Middle frontal gyrus (tissue), 1 donor: ENCODE results near the gene WIPF1.

ENCODE experiments used
- DNase-seq: peaks from one replicate; pipeline ENCODE4 v3.0.0-alpha.2; 2015; ENCODE audit warnings: low spot score; ENCODE audit errors: extremely low spot score

The WIPF1 gene

GRCh38 chr2:174597345-174598047, at the start of gene WIPF1:
Gene WIPF1 (minus strand): TSS chr2:174597804. CDS start chr2:174585573, 12,231 bp downstream.
- no peak for DNase-seq

DNA sequence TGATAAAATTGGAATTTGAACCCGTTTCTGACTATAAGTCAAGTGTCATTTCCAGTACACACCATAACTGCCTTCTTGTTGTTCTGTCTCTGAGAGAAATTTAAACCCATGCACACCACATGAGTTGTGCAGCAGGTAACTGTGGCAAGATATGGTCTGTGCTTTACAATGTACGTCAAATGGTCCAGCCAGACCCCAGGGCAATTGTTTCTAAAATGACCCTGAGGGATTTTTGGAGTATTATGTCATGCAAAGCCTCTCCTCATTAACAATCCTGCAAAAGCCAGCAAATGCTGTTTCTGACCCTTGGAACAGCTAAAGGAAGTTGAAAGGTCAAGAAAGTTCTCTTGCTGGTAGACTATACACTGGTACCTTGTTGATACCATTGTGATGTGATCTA, 47.7 kb upstream of the WIPF1 start:
- no peak for DNase-seq

DNA sequence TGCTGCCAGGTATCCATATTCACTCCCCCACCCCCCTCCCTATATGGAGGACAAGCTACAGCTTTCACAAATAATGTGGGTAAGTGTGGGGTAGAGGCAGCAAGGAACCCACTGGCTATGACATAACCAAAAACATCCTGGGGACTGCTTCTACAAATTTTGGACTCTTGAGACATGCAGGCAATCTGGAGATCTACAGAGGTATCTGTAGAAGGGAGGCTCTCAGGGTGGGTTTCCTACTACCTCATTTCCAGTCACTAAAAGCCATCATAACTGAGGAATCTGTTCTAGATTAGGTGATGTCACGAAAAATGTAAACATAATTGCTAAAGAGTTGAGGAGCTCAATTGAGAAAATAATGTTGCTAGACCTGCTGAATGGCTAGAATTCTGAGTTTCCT, 46.8 kb upstream of the WIPF1 start:
- DNase-seq: no peak

GRCh38 chr2:174643356-174643755, 45.8 kb upstream of the WIPF1 start:
- DNase-seq: no peak

GRCh38 chr2:174641168-174641567, 43.6 kb upstream of the WIPF1 start:
- no peak for DNase-seq

- DNase-seq: no peak
These were observed 39.4 kb upstream of the WIPF1 start for GRCh38 chr2:174636987-174637386.

DNA sequence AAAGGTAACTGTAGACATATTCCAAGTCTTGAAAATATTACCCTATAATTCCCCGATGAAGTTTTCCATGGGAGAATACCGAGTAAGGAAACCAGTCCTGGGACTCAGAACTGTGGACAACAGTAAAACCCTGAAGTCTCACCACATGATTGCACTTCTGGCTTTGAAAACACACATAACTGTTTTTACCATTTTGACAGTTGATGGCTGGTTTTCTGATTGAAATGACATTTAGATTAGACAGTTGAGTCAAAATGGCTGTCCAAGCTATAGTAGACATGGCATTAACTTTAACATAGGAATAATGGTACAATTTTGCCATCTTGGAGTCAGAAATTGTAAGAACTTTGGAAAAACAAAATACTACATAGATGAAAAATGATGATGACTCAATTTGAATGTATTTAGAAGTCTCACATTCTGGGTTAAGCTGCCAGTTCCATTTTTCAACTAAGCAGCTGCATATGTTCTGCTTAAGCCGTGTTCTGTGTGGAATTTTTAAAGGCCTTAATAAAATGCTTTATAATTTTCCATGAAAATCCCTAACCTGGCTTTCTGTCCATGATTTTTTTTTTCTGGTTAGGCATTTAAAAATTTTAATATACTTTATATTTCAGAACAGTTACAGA, 38.3 kb upstream of the WIPF1 start:
- no peak for DNase-seq

- no peak for DNase-seq
These were observed 37.5 kb upstream of the WIPF1 start for GRCh38 chr2:174635015-174635593.

- DNase-seq: no peak
These were observed 36.8 kb upstream of the WIPF1 start for GRCh38 chr2:174634130-174635014.

DNA sequence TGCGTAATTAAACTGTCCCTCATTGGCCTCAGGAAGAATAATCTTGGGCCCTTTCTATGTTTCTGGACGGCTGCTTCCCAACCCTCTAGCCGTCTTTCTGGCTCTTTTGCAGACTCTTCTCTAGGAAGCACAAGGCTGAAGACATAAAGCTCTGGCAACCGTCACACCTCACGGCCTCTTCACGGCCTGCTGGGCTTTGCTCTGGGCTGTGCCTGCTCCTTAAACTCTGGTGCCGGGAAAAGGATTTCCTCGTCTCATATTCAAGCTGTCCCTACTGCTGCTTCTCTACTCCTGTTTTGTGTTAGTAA, 36.0 kb upstream of the WIPF1 start:
- no peak for DNase-seq

DNA sequence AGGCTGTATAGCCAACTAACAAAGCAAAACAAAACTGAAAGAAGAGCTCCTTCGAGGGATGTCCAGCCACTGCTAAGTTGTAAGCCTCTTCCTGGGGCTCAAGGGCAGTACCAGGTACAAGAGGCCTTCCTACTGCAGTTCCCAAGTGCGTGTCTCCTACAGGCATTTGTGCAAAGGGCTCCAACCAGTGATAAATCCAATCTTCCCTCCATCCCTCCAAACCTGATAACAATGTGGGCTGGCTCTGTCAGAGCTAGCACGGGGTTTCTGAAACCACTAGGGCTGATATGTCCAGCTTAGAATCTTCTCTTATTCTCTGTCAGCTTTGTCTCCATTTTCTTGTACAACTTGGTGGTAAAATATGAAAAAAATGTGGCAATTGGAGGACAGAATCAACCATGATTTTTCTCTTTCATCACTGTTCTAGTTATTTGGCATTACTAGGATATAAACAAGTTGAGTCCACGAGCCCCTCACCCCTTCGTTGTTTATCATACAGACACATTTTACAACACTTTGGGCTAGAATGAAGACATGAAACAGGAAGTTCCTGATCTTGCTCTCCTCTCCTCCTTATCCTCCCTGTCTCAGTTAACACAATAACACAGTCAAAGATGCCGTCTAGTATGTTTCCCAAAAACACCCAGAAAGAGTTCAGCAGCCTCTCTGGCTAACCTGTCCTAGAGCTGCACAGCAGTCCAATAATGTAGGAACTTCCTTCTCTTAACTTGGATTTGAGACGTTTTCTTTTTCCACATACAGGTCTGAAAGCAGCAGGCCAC, 35.4 kb upstream of the WIPF1 start:
- no peak for DNase-seq

- no peak for DNase-seq
These were observed 33.7 kb upstream of the WIPF1 start for GRCh38 chr2:174631009-174631981.

DNA sequence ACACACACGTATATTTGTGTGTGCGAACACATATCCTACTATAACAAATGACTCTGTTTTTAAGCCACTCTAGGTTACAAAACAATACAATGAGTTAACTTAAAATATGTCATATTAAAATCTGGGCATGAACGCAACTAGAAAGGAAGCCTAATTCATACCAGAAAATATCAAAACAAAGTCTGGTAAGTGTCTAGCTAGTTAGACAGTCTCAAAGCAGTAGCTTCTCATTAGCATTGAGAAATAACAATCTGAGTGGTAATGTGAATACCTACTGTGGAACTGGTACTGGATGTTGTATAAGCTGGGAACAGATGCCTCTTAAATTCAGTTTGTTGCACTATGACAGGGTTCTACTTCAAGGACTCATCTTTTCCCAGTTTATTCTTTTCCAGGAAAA, 32.5 kb upstream of the WIPF1 start:
- no peak for DNase-seq

DNA sequence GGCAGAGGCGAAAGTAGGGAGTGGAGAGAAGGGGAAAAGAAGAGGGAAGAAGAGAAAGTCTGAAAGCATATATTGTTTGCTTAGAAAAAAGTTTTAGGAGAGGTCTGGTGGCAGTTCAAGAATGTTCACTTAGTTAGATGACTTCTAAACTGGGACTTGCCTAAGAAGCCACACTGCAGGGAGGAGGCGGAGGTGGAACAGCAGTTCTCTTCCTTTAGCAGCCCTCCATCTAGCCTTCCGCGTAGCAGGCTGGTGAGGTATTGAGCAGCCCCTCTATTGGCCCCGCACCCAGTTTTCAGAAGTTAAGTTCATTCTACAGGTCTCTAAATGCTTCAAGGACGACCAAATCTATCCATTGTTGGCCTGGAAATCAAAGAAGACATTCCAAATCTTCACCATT, 31.9 kb upstream of the WIPF1 start:
- DNase-seq: no peak

GRCh38 chr2:174628528-174629169, 31.0 kb upstream of the WIPF1 start:
- no peak for DNase-seq

GRCh38 chr2:174627216-174627615, 29.6 kb upstream of the WIPF1 start:
- DNase-seq: no peak

- no peak for DNase-seq
These were observed 27.4 kb upstream of the WIPF1 start for GRCh38 chr2:174624895-174625430.

DNA sequence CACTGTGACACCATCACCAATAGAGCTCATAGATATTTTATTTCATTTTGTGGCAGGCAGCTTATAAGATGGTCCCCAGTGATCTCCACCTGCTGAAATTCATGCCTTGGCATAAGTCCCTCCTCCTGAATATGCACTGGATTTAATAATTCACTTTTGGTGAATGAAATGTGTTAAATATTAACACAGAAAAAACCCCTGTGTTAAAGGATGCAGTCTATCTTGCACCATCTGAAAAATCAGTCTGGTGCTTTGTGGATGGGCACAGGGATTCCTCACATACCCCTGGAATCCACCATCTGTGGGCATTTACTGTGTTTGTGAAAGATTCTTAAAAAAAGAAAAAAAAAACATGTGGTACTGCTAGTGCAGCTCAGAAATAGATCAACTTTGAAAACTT, 26.1 kb upstream of the WIPF1 start:
- DNase-seq: no peak

DNA sequence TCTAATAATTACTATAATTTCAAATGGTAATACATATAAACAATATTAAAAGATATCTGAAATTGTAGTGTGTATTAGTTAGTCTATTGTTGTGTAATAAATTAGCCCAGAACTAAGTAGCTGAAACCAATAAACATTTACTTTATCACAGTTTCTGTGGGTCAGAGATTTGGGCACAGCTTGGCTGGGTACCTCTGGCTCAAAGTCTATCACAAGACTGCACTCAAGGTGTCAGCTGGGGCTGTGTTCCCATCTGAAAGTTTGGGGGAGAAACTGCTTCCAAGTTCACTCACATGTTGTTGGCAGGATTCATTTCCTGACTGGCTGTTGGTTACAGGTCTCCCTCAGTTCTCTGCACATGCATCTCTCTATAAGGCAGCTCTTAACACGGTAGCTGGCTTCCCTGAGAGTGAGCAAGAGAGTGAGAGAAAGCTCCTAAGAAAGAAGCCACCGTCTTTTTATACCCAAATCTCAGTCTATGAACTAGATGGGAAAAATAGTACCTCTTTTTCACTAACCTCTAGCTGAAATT, 25.6 kb upstream of the WIPF1 start:
- DNase-seq: no peak
